Mesenchymal stem cell (in vitro differentiated cells and primary cell): Measurements from ENCODE around the gene SNRPF.

ENCODE experiments used
- DNase-seq: peaks from one replicate; pipeline ENCODE4 v3.0.0-alpha.2; 2013
- H2AFZ ChIP-seq: one replicate; pipeline ENCODE4 v1.6.1; 2013; ENCODE audit warnings: low read depth, mild to moderate bottlenecking, control low read depth, inconsistent platforms, low read length, moderate library complexity
- H2AK5ac ChIP-seq: 2 replicates; pipeline ENCODE4 v1.6.1; 2013; ENCODE audit warnings: low read length, moderate library complexity, mild to moderate bottlenecking, inconsistent platforms; ENCODE audit not compliant: severe bottlenecking
- H2BK120ac ChIP-seq: one replicate; pipeline ENCODE4 v1.6.1; 2013; ENCODE audit warnings: low read depth, mild to moderate bottlenecking, inconsistent platforms, low read length, moderate library complexity
- H2BK12ac ChIP-seq, 2 experiments: one replicate each; pipeline ENCODE4 v1.6.1; 2013; ENCODE audit warnings: inconsistent platforms in 2 of 2, low read length in 2 of 2, mild to moderate bottlenecking in 2 of 2, moderate library complexity in 2 of 2, control low read depth in 1 of 2
- H2BK15ac ChIP-seq: one replicate; pipeline ENCODE4 v1.6.1; 2013; ENCODE audit warnings: mild to moderate bottlenecking, low read depth, inconsistent platforms; ENCODE audit not compliant: poor library complexity, severe bottlenecking
- H2BK5ac ChIP-seq: 2 replicates; pipeline ENCODE4 v1.6.1; 2013; ENCODE audit warnings: low read depth, mild to moderate bottlenecking, low read length, control low read depth, inconsistent platforms; ENCODE audit not compliant: poor library complexity, severe bottlenecking
- H3K14ac ChIP-seq, 2 experiments: one replicate each; pipeline ENCODE4 v1.6.1; 2013; ENCODE audit warnings: inconsistent platforms in 2 of 2, low read length in 2 of 2, control low read depth in 1 of 2, mild to moderate bottlenecking in 1 of 2, moderate library complexity in 1 of 2
- H3K18ac ChIP-seq, 2 experiments: one replicate each; pipeline ENCODE4 v1.6.1; 2013; ENCODE audit warnings: inconsistent platforms in 2 of 2, low read length in 2 of 2, control low read depth in 1 of 2, low read depth in 1 of 2, mild to moderate bottlenecking in 1 of 2
- H3K23ac ChIP-seq, 2 experiments: one replicate each; pipeline ENCODE4 v1.6.1; 2013; ENCODE audit warnings: inconsistent platforms in 2 of 2, low read length in 2 of 2, mild to moderate bottlenecking in 2 of 2, moderate library complexity in 2 of 2, control low read depth in 1 of 2
- H3K27ac ChIP-seq: 2 replicates; pipeline ENCODE4 v1.5.1; 2013; ENCODE audit warnings: mild to moderate bottlenecking, moderate library complexity, low read length, control low read depth, inconsistent platforms; ENCODE audit not compliant: poor library complexity, severe bottlenecking
- H3K27me3 ChIP-seq, 2 experiments: 2 replicates each; pipeline versions ENCODE4 v1.6.1 to v1.7.0; 2013; ENCODE audit warnings: low read length in 2 of 2, mild to moderate bottlenecking in 2 of 2, moderate library complexity in 2 of 2, control low read depth in 1 of 2, inconsistent platforms in 1 of 2; ENCODE audit not compliant: control insufficient read depth in 1 of 2, insufficient read depth in 1 of 2
- H3K36me3 ChIP-seq, 2 experiments: 2 replicates each; pipeline versions ENCODE4 v1.6.1 to v1.7.0; 2013; ENCODE audit warnings: low read length in 2 of 2, control low read depth in 1 of 2, inconsistent platforms in 1 of 2, low read depth in 1 of 2, mild to moderate bottlenecking in 1 of 2; ENCODE audit not compliant: insufficient read depth in 2 of 2, control insufficient read depth in 1 of 2
- H3K4ac ChIP-seq, 2 experiments: one replicate each; pipeline ENCODE4 v1.6.1; 2013; ENCODE audit warnings: inconsistent platforms in 2 of 2, low read length in 2 of 2, mild to moderate bottlenecking in 2 of 2, moderate library complexity in 2 of 2, control low read depth in 1 of 2, low read depth in 1 of 2
- H3K4me1 ChIP-seq: 2 replicates; pipeline ENCODE4 v1.6.1; 2013; ENCODE audit warnings: low read depth, low read length, control low read depth; ENCODE audit not compliant: control insufficient read depth, insufficient read depth
- H3K4me2 ChIP-seq: 2 replicates; pipeline ENCODE4 v1.6.1; 2013; ENCODE audit warnings: low read length, mild to moderate bottlenecking, inconsistent platforms; ENCODE audit not compliant: poor library complexity, severe bottlenecking
- H3K4me3 ChIP-seq, 2 experiments: 2 replicates each; pipeline versions ENCODE4 v1.5.1 to v1.7.0; 2013; ENCODE audit warnings: low read length in 2 of 2, mild to moderate bottlenecking in 2 of 2, control low read depth in 1 of 2, low read depth in 1 of 2; ENCODE audit not compliant: insufficient read depth in 1 of 2
- H3K79me1 ChIP-seq: replicated peaks from 2 replicates; pipeline ENCODE4 v1.6.1; 2013; ENCODE audit warnings: mild to moderate bottlenecking, control low read depth, low read length, inconsistent platforms; ENCODE audit not compliant: poor library complexity, severe bottlenecking
- H3K9ac ChIP-seq: 2 replicates; pipeline ENCODE4 v1.7.0; 2013; ENCODE audit warnings: mild to moderate bottlenecking, low read length, moderate library complexity
- H3K9me3 ChIP-seq: 2 replicates; pipeline ENCODE4 v1.7.0; 2013; ENCODE audit warnings: mild to moderate bottlenecking, low read length; ENCODE audit not compliant: control insufficient read depth
- H4K8ac ChIP-seq: one replicate; pipeline ENCODE4 v1.6.1; 2013; ENCODE audit warnings: inconsistent platforms, mild to moderate bottlenecking, low read length, moderate library complexity
- H4K91ac ChIP-seq: one replicate; pipeline ENCODE4 v1.6.1; 2013; ENCODE audit warnings: mild to moderate bottlenecking, low read length, inconsistent platforms
- WGBS: methylation state at CpG from one replicate; pipeline ENCODE4 v1.1.7; 2013; ENCODE audit warnings: mixed read lengths; 5-methylcytosine and 5-hydroxymethylcytosine counted together

Gene SNRPF

GRCh38 chr12:95890958-95891357, 32.2 kb downstream of the SNRPF start:
- Histone ChIP-seq H3K9me3 (no peaks in the 10 kb centered on the region), H3K4ac (no peak overlapping the region), H3K4me1 (no peaks in the 10 kb centered on the region), H3K4me2 (no peak overlapping the region), H2BK12ac (no peak overlapping the region), H2BK120ac (no peak overlapping the region), H3K23ac (no peak overlapping the region), H2BK5ac (no peak overlapping the region), H2AFZ (no peak overlapping the region), H4K8ac (no peak overlapping the region), H2BK15ac (no peak overlapping the region), H3K79me1 (no peaks in the 10 kb centered on the region), H4K91ac (no peak overlapping the region), H3K14ac (no peak overlapping the region), H3K9ac (no peak overlapping the region), H3K18ac (no peak overlapping the region), H3K36me3 (no peaks in the 10 kb centered on the region), H3K4me3 (no peak overlapping the region), H2AK5ac (no peak overlapping the region), H3K27ac (no peak overlapping the region), H3K27me3 (peaks cover 0 to 5% of the 10 kb centered on the region in 2 experiments)
- DNase-seq = no peak
- WGBS = 100% methylated on average over 1 of the region's 3 CpGs

- no peak overlapping the region for H4K91ac ChIP-seq
- no peak overlapping the region for H3K27ac ChIP-seq
- no peak overlapping the region for H2BK120ac ChIP-seq
- no peak overlapping the region for H2BK12ac ChIP-seq
- H3K4ac ChIP-seq = no peak overlapping the region
- no peaks in the 10 kb centered on the region for H3K36me3 ChIP-seq
- no peak overlapping the region for H3K4me3 ChIP-seq
- H4K8ac ChIP-seq = no peak overlapping the region
- no peaks in the 10 kb centered on the region for H3K9me3 ChIP-seq
- no peak overlapping the region for H2AK5ac ChIP-seq
- no peak overlapping the region for H2BK15ac ChIP-seq
- H3K4me1 ChIP-seq = no peaks in the 10 kb centered on the region
- H3K9ac ChIP-seq = no peak overlapping the region
- H3K27me3 ChIP-seq = peaks cover 4 to 16% of the 10 kb centered on the region in 2 experiments
- WGBS = 94% methylated on average over 2 of the region's 4 CpGs
- H3K23ac ChIP-seq = no peak overlapping the region
- H3K4me2 ChIP-seq = no peak overlapping the region
- H2BK5ac ChIP-seq = no peak overlapping the region
- H3K14ac ChIP-seq = no peak overlapping the region
- no peak overlapping the region for H3K18ac ChIP-seq
- H2AFZ ChIP-seq = no peak overlapping the region
- H3K79me1 ChIP-seq = no peaks in the 10 kb centered on the region
- no peak for DNase-seq
Observed at GRCh38 chr12:95896846-95897245, 38.1 kb downstream of the SNRPF start.

GRCh38 chr12:95898081-95898480, 39.3 kb downstream of the SNRPF start:
- H2BK5ac ChIP-seq = no peak overlapping the region
- H3K4me3 ChIP-seq = no peak overlapping the region
- H3K4ac ChIP-seq = no peak overlapping the region
- no peak overlapping the region for H3K23ac ChIP-seq
- H3K79me1 ChIP-seq = no peaks in the 10 kb centered on the region
- WGBS = 85% methylated on average over 3 of the region's 4 CpGs
- no peak overlapping the region for H4K8ac ChIP-seq
- no peak overlapping the region for H3K18ac ChIP-seq
- no peak overlapping the region for H4K91ac ChIP-seq
- no peaks in the 10 kb centered on the region for H3K4me1 ChIP-seq
- no peak overlapping the region for H3K9ac ChIP-seq
- H3K27me3 ChIP-seq = peaks cover 4 to 16% of the 10 kb centered on the region in 2 experiments
- H2BK12ac ChIP-seq = no peak overlapping the region
- no peak for DNase-seq
- H2AK5ac ChIP-seq = no peak overlapping the region
- no peak overlapping the region for H2BK120ac ChIP-seq
- no peak overlapping the region for H3K4me2 ChIP-seq
- no peak overlapping the region for H3K27ac ChIP-seq
- H3K36me3 ChIP-seq = no peaks in the 10 kb centered on the region
- H2BK15ac ChIP-seq = no peak overlapping the region
- H3K9me3 ChIP-seq = peaks cover under 1% of the 10 kb centered on the region
- no peak overlapping the region for H3K14ac ChIP-seq
- no peak overlapping the region for H2AFZ ChIP-seq

GRCh38 chr12:95908573-95908972, 49.8 kb downstream of the SNRPF start:
- H3K79me1 ChIP-seq = no peaks in the 10 kb centered on the region
- H2AK5ac ChIP-seq = no peak overlapping the region
- peaks cover 2% of the 10 kb centered on the region for H3K4me1 ChIP-seq
- H3K9me3 ChIP-seq = no peaks in the 10 kb centered on the region
- no peaks in the 10 kb centered on the region for H3K36me3 ChIP-seq
- H4K8ac ChIP-seq = no peak overlapping the region
- H2BK12ac ChIP-seq = no peak overlapping the region
- H3K18ac ChIP-seq = no peak overlapping the region
- H2BK15ac ChIP-seq = no peak overlapping the region
- no peak overlapping the region for H4K91ac ChIP-seq
- H3K23ac ChIP-seq = no peak overlapping the region
- no peak overlapping the region for H3K14ac ChIP-seq
- no peak overlapping the region for H3K27ac ChIP-seq
- no peak overlapping the region for H3K9ac ChIP-seq
- no peak overlapping the region for H2AFZ ChIP-seq
- no peak overlapping the region for H3K4me3 ChIP-seq
- H2BK120ac ChIP-seq = no peak overlapping the region
- no peak for DNase-seq
- no peak overlapping the region for H2BK5ac ChIP-seq
- no peak overlapping the region for H3K4me2 ChIP-seq
- H3K27me3 ChIP-seq = peaks cover 0 to 9% of the 10 kb centered on the region in 2 experiments
- no peak overlapping the region for H3K4ac ChIP-seq
